K562 (cell line): Measurements from ENCODE around the gene CPT1A. TPM values are rescaled to one million over a fixed set of nuclear protein-coding genes. Genes with fewer than 3 reads are reported as not detected.

Experiments
- ATAC-seq: fragments of 200-7000 bp; cut with Tn5 transposase; 3 replicates; pipeline ENCODE4 v1.9.1; 2020; ENCODE audit warnings: moderate library complexity
- BruUV-seq: library from RNA; stranded (reverse); fragments of 400-500 nt; replicated peaks from 2 replicates; lab custom pipeline; 2021; lab: Mats Ljungman, UMichigan
- CTCF ChIA-PET: fragments of 300-600 bp; formaldehyde crosslinking; extraction: SDS; loops from one replicate; lab custom pipeline; 2021; ENCODE audit warnings: low intra/inter-chr PET ratio; lab: Yijun Ruan, JAX
- POLR2A ChIA-PET: fragments of 300-600, 350-650 bp; sonication (Branson Sonifier 250); formaldehyde crosslinking; extraction: SDS; loops from one replicate; lab custom pipeline; 2021; ENCODE audit warnings: antibody characterized with exemption, inconsistent platforms; lab: Yijun Ruan, JAX
- DNase-seq, 4 experiments: peaks; one replicate each; pipeline versions ENCODE4 v3.0.0 to v3.0.0-alpha.2; 2011 to 2018; ENCODE audit warnings: low spot score in 3 of 4, mixed read lengths in 3 of 4; ENCODE audit errors: extremely low read depth in 1 of 4
- FAIRE-seq: peaks from 2 replicates; lab custom pipeline; 2011; peaks lifted over from hg19 to GRCh38; lab: Jason Lieb, UNC
- H2AFZ ChIP-seq: 2 replicates; pipeline ENCODE4 v1.6.0; 2011; ENCODE audit warnings: low read depth, low read length, control low read depth, inconsistent platforms
- H3K27ac ChIP-seq: fragments of 200-600 bp; 3 replicates; pipeline ENCODE4 v1.8.0; 2011; ENCODE audit warnings: low read depth, mild to moderate bottlenecking, control low read depth, inconsistent platforms, low read length, moderate library complexity, mixed read lengths; ENCODE audit errors: extremely low read depth
- H3K27me3 ChIP-seq, 2 experiments: fragments of 300-600 bp in 1 of 2; 2 replicates in 1 of 2; 3 replicates in 1 of 2; pipeline versions ENCODE4 v1.6.0 to v1.8.0; 2011; ENCODE audit warnings: inconsistent platforms in 2 of 2, low read length in 2 of 2, mild to moderate bottlenecking in 1 of 2, mixed read lengths in 1 of 2, moderate library complexity in 1 of 2; ENCODE audit not compliant: control insufficient read depth in 2 of 2, insufficient read depth in 2 of 2
- H3K36me3 ChIP-seq: fragments of 300-600 bp; 3 replicates; pipeline ENCODE4 v1.8.0; 2011; ENCODE audit warnings: mild to moderate bottlenecking, low read length, inconsistent platforms; ENCODE audit not compliant: control insufficient read depth, insufficient read depth
- H3K4me1 ChIP-seq, 2 experiments: fragments of 200-600 bp in 1 of 2; replicated peaks in 1 of 2; 2 replicates in 1 of 2; 3 replicates in 1 of 2; pipeline versions ENCODE4 v1.5.1 to v1.8.0; 2011; ENCODE audit warnings: inconsistent platforms in 2 of 2, low read length in 2 of 2, mild to moderate bottlenecking in 1 of 2, mixed read lengths in 1 of 2, moderate library complexity in 1 of 2; ENCODE audit not compliant: control insufficient read depth in 2 of 2, insufficient read depth in 2 of 2
- H3K4me2 ChIP-seq: 2 replicates; pipeline ENCODE4 v1.6.1; 2011; ENCODE audit warnings: low read length, control low read depth, inconsistent platforms, mixed read lengths; ENCODE audit not compliant: insufficient read depth
- H3K4me3 ChIP-seq: fragments of 200-600 bp; sonication (generic), shearing (Covaris generic); 2 replicates; pipeline ENCODE4 v1.5.1; 2016; ENCODE audit warnings: control low read depth, inconsistent platforms
- H3K79me2 ChIP-seq: fragments of 200-600 bp; 3 replicates; pipeline ENCODE4 v1.8.0; 2011; ENCODE audit warnings: low read length, inconsistent platforms; ENCODE audit not compliant: control insufficient read depth, insufficient read depth
- H3K9ac ChIP-seq, 2 experiments: 2 replicates each; pipeline versions ENCODE4 v1.6.0 to v1.6.1; 2011; ENCODE audit warnings: low read depth in 2 of 2, low read length in 2 of 2, control low read depth in 1 of 2, inconsistent platforms in 1 of 2, mild to moderate bottlenecking in 1 of 2, mixed read lengths in 1 of 2; ENCODE audit not compliant: insufficient read depth in 1 of 2
- H3K9me1 ChIP-seq: one replicate; pipeline ENCODE4 v1.6.0; 2011; ENCODE audit warnings: inconsistent platforms, mild to moderate bottlenecking, low read length, moderate library complexity; ENCODE audit not compliant: control insufficient read depth, insufficient read depth
- H3K9me3 ChIP-seq: replicated peaks from 2 replicates; pipeline ENCODE4 v1.5.1; 2011; ENCODE audit warnings: low read depth, low read length, inconsistent platforms; ENCODE audit not compliant: control insufficient read depth, insufficient read depth
- H4K20me1 ChIP-seq: replicated peaks from 2 replicates; pipeline ENCODE4 v1.6.1; 2011; ENCODE audit warnings: low read length, inconsistent platforms, mixed read lengths; ENCODE audit not compliant: control insufficient read depth, insufficient read depth
- RAD21 ChIP-seq, 2 experiments: fragments of 250-450 bp in 1 of 2; fragments of 450-650 bp in 1 of 2; sonication (Bioruptor Pico) in 1 of 2; formaldehyde crosslinking in 1 of 2; IDR thresholded peaks in 1 of 2; conservative IDR thresholded peaks in 1 of 2; 2 replicates each; pipeline versions ENCODE4 v1.4.0 to v1.8.0; 2020 to 2022; ENCODE audit warnings: mild to moderate bottlenecking in 2 of 2, moderate library complexity in 1 of 2
- SMAD3 ChIP-seq: fragments of 450-650 bp; formaldehyde crosslinking; conservative IDR thresholded peaks from 2 replicates; pipeline ENCODE4 v1.4.0; 2020; ENCODE audit warnings: mild to moderate bottlenecking
- ZNF217 ChIP-seq: sonication (generic); formaldehyde crosslinking; IDR thresholded peaks from 2 replicates; pipeline ENCODE4 v1.8.0; 2022; ENCODE audit warnings: mild to moderate bottlenecking, missing genetic modification reagents
- ZNF263 ChIP-seq: sonication (generic); formaldehyde crosslinking; IDR thresholded peaks from 2 replicates; pipeline ENCODE4 v1.8.0; 2022; ENCODE audit warnings: mild to moderate bottlenecking, missing genetic modification reagents, borderline replicate concordance
- WGBS: fragments of 100-300 bp; shearing (Covaris generic); methylation state at CpG from one replicate; pipeline ENCODE4 v1.1.6; 2016; ENCODE audit warnings: low coverage, mixed read lengths; ENCODE audit not compliant: insufficient coverage; ENCODE audit errors: missing lambda C conversion rate; 5-methylcytosine and 5-hydroxymethylcytosine counted together
- in situ Hi-C: fragments of 300-500 bp; cut with MboI; formaldehyde crosslinking; loops from 4 replicates; pipeline ENCODE4 v1.15.0; 2018; ENCODE audit warnings: inconsistent platforms, mixed read lengths
- intact Hi-C: fragments of 100-400 bp; cut with micrococcal nuclease; formaldehyde crosslinking; loops from 2 replicates; pipeline ENCODE4 v1.14.2; 2022
- polyA plus RNA-seq, 8 experiments: library from polyadenylated mRNA; depleted of rRNA in 4 of 8; stranded (reverse) in 5 of 8; unstranded in 3 of 8; fragments of >200 nt; fragmentation: Nextera tagmentation in 2 of 8; fragmentation: Illumina TruSeq in 1 of 8; extraction: Ambion mirVana in 2 of 8; extraction: Trizol in 1 of 8; gene quantifications; 2 replicates each; pipeline versions ENCODE4 v1.2.1 to v1.2.3, GENCODE V29; 2011 to 2014; ENCODE audit warnings: inconsistent platforms in 1 of 8, missing spikeins in 1 of 8
- total RNA-seq, 7 experiments: library from RNA; depleted of rRNA in 6 of 7; stranded (reverse); fragments of >200 nt in 6 of 7; fragmentation: Illumina TruSeq in 2 of 7; extraction: Trizol in 2 of 7; gene quantifications; 2 replicates each; pipeline versions ENCODE4 v1.2.1 to v1.2.3, GENCODE V29; 2011 to 2021; ENCODE audit warnings: low replicate concordance in 1 of 7
- TF ChIP-seq, protein P1 (sequence below): sonication (generic); formaldehyde crosslinking; IDR thresholded peaks from 2 replicates; pipeline ENCODE4 v1.8.1; 2023; ENCODE audit warnings: missing genetic modification reagents, mild to moderate bottlenecking, borderline replicate concordance
- TF ChIP-seq, protein P2 (sequence below), 3 experiments: IDR thresholded peaks in 2 of 3; conservative IDR thresholded peaks in 1 of 3; 2 replicates each; pipeline ENCODE4 v1.5.1; 2011 to 2012; ENCODE audit warnings: low read length in 3 of 3, mild to moderate bottlenecking in 3 of 3, control low read depth in 2 of 3, improper control_type of control experiment in 1 of 3, inconsistent platforms in 1 of 3, low read depth in 1 of 3, mixed read lengths in 1 of 3, moderate library complexity in 1 of 3; ENCODE audit not compliant: insufficient read depth in 2 of 3
- TF ChIP-seq, protein P3 (sequence below): sonication (generic); formaldehyde crosslinking; IDR thresholded peaks from 2 replicates; pipeline ENCODE4 v1.8.0; 2023; ENCODE audit warnings: mild to moderate bottlenecking, missing genetic modification reagents

CPT1A gene
- total and polyA plus RNA-seq, 9 of the 15 experiments (the other 6 are each of a cell fraction or from before 2014, with no cell fraction given): 2.6 to 29.1 (median 12.3) TPM

DNA sequence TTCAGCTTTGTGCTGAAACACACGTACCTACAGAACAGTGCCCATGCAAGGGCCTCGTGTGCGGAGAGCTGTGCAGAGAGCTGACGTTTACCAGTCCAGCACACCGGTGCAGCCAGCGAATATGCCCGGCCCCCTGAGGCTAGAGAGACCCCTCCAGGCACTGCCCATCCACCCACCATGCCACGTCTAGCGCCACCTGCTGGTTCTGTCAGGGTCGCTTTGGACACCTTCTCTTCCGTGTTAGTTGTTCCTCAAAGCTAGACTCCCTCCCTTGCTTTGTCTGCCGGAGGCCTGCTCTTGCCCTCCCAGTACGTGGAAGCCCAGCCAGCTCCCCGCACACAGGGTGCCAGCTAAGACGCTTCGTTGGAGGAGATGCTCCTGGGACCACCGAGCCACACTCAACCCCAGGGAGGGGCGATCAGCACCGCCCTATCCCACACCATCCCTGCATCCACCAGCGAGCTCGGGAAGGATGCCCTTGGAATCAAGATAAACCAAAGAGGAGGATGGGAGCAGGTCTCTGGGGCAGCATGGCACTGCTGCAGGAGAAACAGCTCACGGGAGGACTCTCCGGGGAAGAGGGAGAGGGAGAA lies 43.4 kb downstream of the CPT1A start:
- 55% methylated on average over 17 of the region's 23 CpGs for WGBS
- no peak overlapping the region for H3K4me2 ChIP-seq
- H3K27me3 ChIP-seq: no peaks in the 10 kb centered on the region
- DNase-seq: peak; percentile 49 to 65 (median 58)
- CTCF ChIA-PET: interaction anchor here (0.7 kb wide), 1 partner anchor 166 kb away, joined by 6 read pairs; no protein-coding TSS in a partner anchor
- no peaks in the 10 kb centered on the region for H4K20me1 ChIP-seq
- POLR2A ChIA-PET: interaction anchor here (0.5 to 1.4 kb wide), 2 partner anchors 10 to 93 kb away, joined by 3 read pairs; no protein-coding TSS in a partner anchor
- H3K4me3 ChIP-seq: no peak overlapping the region
- H3K9me3 ChIP-seq: no peaks in the 10 kb centered on the region
- H3K9me1 ChIP-seq: no peaks in the 10 kb centered on the region
- H3K4me1 ChIP-seq: peaks cover 0 to 6% of the 10 kb centered on the region in 2 experiments; a peak in 2 of 5 replicates
- no peak overlapping the region for H3K27ac ChIP-seq
- H3K9ac ChIP-seq: peak overlapping the region in 1 of 2 experiments; percentile 55; a peak in 2 of 4 replicates
- H3K36me3 ChIP-seq: peaks cover 34% of the 10 kb centered on the region; the same call in 2 of the 3 replicates
- H3K79me2 ChIP-seq: no peaks in the 10 kb centered on the region
- ATAC-seq: peak; percentile 91
- BruUV-seq: no TSS peak
- intact Hi-C loops (loop anchor here (5.0 kb wide), 1 partner anchor 156 kb away; no protein-coding TSS in a partner anchor), in situ Hi-C loops (no loop called here)
- no peak overlapping the region for H2AFZ ChIP-seq
- peak; percentile 42 for FAIRE-seq
- TF ChIP-seq, protein P1, sequence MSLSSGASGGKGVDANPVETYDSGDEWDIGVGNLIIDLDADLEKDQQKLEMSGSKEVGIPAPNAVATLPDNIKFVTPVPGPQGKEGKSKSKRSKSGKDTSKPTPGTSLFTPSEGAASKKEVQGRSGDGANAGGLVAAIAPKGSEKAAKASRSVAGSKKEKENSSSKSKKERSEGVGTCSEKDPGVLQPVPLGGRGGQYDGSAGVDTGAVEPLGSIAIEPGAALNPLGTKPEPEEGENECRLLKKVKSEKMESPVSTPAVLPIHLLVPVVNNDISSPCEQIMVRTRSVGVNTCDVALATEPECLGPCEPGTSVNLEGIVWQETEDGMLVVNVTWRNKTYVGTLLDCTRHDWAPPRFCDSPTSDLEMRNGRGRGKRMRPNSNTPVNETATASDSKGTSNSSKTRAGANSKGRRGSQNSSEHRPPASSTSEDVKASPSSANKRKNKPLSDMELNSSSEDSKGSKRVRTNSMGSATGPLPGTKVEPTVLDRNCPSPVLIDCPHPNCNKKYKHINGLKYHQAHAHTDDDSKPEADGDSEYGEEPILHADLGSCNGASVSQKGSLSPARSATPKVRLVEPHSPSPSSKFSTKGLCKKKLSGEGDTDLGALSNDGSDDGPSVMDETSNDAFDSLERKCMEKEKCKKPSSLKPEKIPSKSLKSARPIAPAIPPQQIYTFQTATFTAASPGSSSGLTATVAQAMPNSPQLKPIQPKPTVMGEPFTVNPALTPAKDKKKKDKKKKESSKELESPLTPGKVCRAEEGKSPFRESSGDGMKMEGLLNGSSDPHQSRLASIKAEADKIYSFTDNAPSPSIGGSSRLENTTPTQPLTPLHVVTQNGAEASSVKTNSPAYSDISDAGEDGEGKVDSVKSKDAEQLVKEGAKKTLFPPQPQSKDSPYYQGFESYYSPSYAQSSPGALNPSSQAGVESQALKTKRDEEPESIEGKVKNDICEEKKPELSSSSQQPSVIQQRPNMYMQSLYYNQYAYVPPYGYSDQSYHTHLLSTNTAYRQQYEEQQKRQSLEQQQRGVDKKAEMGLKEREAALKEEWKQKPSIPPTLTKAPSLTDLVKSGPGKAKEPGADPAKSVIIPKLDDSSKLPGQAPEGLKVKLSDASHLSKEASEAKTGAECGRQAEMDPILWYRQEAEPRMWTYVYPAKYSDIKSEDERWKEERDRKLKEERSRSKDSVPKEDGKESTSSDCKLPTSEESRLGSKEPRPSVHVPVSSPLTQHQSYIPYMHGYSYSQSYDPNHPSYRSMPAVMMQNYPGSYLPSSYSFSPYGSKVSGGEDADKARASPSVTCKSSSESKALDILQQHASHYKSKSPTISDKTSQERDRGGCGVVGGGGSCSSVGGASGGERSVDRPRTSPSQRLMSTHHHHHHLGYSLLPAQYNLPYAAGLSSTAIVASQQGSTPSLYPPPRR (CRISPR knock-in tag): no peak
- TF ChIP-seq SMAD3 (no peak), ZNF217 (no peak), RAD21 (CRISPR knock-in tag; conservative IDR thresholded peaks at IDR 0.05 in 1 of 2, IDR thresholded peaks at IDR 0.05 in 1 of 2) (peak; percentile 32 to 64; a peak in 2 of 4 replicates), ZNF263 (0 out of 2 replicates have a peak, but pooled peaks have one; percentile 15)
- TF ChIP-seq, protein P2, sequence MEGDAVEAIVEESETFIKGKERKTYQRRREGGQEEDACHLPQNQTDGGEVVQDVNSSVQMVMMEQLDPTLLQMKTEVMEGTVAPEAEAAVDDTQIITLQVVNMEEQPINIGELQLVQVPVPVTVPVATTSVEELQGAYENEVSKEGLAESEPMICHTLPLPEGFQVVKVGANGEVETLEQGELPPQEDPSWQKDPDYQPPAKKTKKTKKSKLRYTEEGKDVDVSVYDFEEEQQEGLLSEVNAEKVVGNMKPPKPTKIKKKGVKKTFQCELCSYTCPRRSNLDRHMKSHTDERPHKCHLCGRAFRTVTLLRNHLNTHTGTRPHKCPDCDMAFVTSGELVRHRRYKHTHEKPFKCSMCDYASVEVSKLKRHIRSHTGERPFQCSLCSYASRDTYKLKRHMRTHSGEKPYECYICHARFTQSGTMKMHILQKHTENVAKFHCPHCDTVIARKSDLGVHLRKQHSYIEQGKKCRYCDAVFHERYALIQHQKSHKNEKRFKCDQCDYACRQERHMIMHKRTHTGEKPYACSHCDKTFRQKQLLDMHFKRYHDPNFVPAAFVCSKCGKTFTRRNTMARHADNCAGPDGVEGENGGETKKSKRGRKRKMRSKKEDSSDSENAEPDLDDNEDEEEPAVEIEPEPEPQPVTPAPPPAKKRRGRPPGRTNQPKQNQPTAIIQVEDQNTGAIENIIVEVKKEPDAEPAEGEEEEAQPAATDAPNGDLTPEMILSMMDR (IDR thresholded peaks at IDR 0.05 in 2 of 3, conservative IDR thresholded peaks at IDR 0.05 in 1 of 3; ENCODE audit: insufficient read depth in 2 of 3, low read depth in 1 of 3, low read length in 3 of 3): peak; percentile 66 to 85 (median 69)
- TF ChIP-seq, protein P3, sequence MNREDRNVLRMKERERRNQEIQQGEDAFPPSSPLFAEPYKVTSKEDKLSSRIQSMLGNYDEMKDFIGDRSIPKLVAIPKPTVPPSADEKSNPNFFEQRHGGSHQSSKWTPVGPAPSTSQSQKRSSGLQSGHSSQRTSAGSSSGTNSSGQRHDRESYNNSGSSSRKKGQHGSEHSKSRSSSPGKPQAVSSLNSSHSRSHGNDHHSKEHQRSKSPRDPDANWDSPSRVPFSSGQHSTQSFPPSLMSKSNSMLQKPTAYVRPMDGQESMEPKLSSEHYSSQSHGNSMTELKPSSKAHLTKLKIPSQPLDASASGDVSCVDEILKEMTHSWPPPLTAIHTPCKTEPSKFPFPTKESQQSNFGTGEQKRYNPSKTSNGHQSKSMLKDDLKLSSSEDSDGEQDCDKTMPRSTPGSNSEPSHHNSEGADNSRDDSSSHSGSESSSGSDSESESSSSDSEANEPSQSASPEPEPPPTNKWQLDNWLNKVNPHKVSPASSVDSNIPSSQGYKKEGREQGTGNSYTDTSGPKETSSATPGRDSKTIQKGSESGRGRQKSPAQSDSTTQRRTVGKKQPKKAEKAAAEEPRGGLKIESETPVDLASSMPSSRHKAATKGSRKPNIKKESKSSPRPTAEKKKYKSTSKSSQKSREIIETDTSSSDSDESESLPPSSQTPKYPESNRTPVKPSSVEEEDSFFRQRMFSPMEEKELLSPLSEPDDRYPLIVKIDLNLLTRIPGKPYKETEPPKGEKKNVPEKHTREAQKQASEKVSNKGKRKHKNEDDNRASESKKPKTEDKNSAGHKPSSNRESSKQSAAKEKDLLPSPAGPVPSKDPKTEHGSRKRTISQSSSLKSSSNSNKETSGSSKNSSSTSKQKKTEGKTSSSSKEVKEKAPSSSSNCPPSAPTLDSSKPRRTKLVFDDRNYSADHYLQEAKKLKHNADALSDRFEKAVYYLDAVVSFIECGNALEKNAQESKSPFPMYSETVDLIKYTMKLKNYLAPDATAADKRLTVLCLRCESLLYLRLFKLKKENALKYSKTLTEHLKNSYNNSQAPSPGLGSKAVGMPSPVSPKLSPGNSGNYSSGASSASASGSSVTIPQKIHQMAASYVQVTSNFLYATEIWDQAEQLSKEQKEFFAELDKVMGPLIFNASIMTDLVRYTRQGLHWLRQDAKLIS (CRISPR knock-in tag): no peak
